HG02678 (cell line): ENCODE measurements around the gene ARL15.
A peak's percentile ranks its signal among the peaks of the same experiment; 100 is the strongest.

ENCODE experiments used
- ATAC-seq: cut with Tn5 transposase; IDR thresholded peaks from one replicate; pipeline ENCODE4 v1.9.1; 2021; ENCODE audit warnings: mild to moderate bottlenecking, moderate library complexity; ENCODE audit not compliant: unreplicated experiment

ARL15 gene

GRCh38 chr5:54214722-54215121 lies 95.7 kb downstream of the ARL15 start:
- ATAC-seq, result no peak

- no peak for ATAC-seq
Observed at GRCh38 chr5:54212331-54212730, 98.0 kb downstream of the ARL15 start.

GRCh38 chr5:54211912-54212311 lies 98.5 kb downstream of the ARL15 start:
- no peak for ATAC-seq

GRCh38 chr5:54207566-54207965 lies 102.8 kb downstream of the ARL15 start:
- ATAC-seq, result no peak

- peak; percentile 88 for ATAC-seq
Observed at GRCh38 chr5:54206580-54207229, 103.7 kb downstream of the ARL15 start.

GRCh38 chr5:54205918-54206317 lies 104.5 kb downstream of the ARL15 start:
- ATAC-seq, result no peak

- ATAC-seq, result no peak
Observed at GRCh38 chr5:54205453-54205852, 104.9 kb downstream of the ARL15 start.

- no peak for ATAC-seq
Observed at GRCh38 chr5:54197018-54197417, 113.4 kb downstream of the ARL15 start.

GRCh38 chr5:54195701-54196100 lies 114.7 kb downstream of the ARL15 start:
- no peak for ATAC-seq

- no peak for ATAC-seq
Observed at GRCh38 chr5:54194318-54194717, 116.1 kb downstream of the ARL15 start.

- no peak for ATAC-seq
Observed at GRCh38 chr5:54187694-54188093, 122.7 kb downstream of the ARL15 start.

GRCh38 chr5:54186912-54187445 lies 123.4 kb downstream of the ARL15 start:
- ATAC-seq, result no peak

- no peak for ATAC-seq
Observed at GRCh38 chr5:54186108-54186507, 124.3 kb downstream of the ARL15 start.

- no peak for ATAC-seq
Observed at GRCh38 chr5:54184806-54185205, 125.6 kb downstream of the ARL15 start.

- ATAC-seq, result no peak
Observed at GRCh38 chr5:54180630-54181031, 129.7 kb downstream of the ARL15 start.

- ATAC-seq, result no peak
Observed at GRCh38 chr5:54178991-54179390, 131.4 kb downstream of the ARL15 start.

- peak; percentile 56 for ATAC-seq
Observed at GRCh38 chr5:54178207-54178606, 132.2 kb downstream of the ARL15 start.

GRCh38 chr5:54177058-54177457 lies 133.3 kb downstream of the ARL15 start:
- no peak for ATAC-seq

- no peak for ATAC-seq
Observed at GRCh38 chr5:54176066-54176830, 134.1 kb downstream of the ARL15 start.

GRCh38 chr5:54173251-54173650 lies 137.1 kb downstream of the ARL15 start:
- ATAC-seq, result no peak

- peak; percentile 77 for ATAC-seq
Observed at GRCh38 chr5:54171645-54172384, 138.6 kb downstream of the ARL15 start.

GRCh38 chr5:54165687-54166086 lies 144.7 kb downstream of the ARL15 start:
- no peak for ATAC-seq
